Measurements from ENCODE around the gene PNP. TPM values are rescaled to one million over a fixed set of nuclear protein-coding genes. Genes with fewer than 3 reads are reported as not detected.

PNP gene
- total and polyA plus RNA-seq, 2 donors (not counting 3 experiments of a cell fraction or from before 2014, with no cell fraction given): 245 to 271 TPM

- H3K4me2 ChIP-seq (ENCODE audit: insufficient read depth, low read length): no peak overlapping the region
- H3K4me3 ChIP-seq (replicated peaks in 1 of 3; ENCODE audit: insufficient read depth in 1 of 3, low read depth in 1 of 3, low read length in 3 of 3): no peak overlapping the region
- BruUV-seq (replicated peaks): no TSS peak
- no peaks in the 10 kb centered on the region for H3K79me2 ChIP-seq (ENCODE audit: control insufficient read depth, insufficient read depth, low read length)
- no peaks in the 10 kb centered on the region for H3K9me1 ChIP-seq (replicated peaks; ENCODE audit: control insufficient read depth, extremely low read depth, insufficient read depth, low read length)
- FAIRE-seq (no peak), DNase-seq (ENCODE audit: low read depth, low spot score) (no peak)
- intact Hi-C loops (cut with micrococcal nuclease) (no loop called here), dilution Hi-C loops (cut with MboI; ENCODE audit: extremely low pct_ligation_motif_present, low sequenced_read_pairs) (no loop called here)
- ChIA-PET CTCF (interaction anchor here (3.3 kb wide), 1 partner anchor 10 kb away, joined by 30 read pairs; the partner anchor contains the start of gene TEP1), POLR2A (no interaction called here)
- H3K27ac ChIP-seq (ENCODE audit: insufficient read depth, low read depth, low read length): no peak overlapping the region
- TF ChIP-seq POLR2AphosphoS5 (IDR thresholded peaks at IDR 0.05; ENCODE audit: insufficient read depth, low read depth, low read length) (no peak), JUN (IDR thresholded peaks at IDR 0.05; ENCODE audit: borderline replicate concordance, insufficient read depth, insufficient read length, low read depth) (no peak), CTCF (IDR thresholded peaks at IDR 0.05; ENCODE audit: extremely low read depth in 1 of 2, insufficient read depth in 1 of 2, low read depth in 1 of 2, low read length in 2 of 2) (no peak)
- H3K9me3 ChIP-seq (replicated peaks; ENCODE audit: control insufficient read depth, insufficient read depth, low read length): no peaks in the 10 kb centered on the region
- H3K36me3 ChIP-seq (ENCODE audit: control insufficient read depth in 2 of 2, extremely low read depth in 1 of 2, insufficient read depth in 2 of 2, low read length in 2 of 2): no peaks in the 10 kb centered on the region
- peaks cover 18% of the 10 kb centered on the region for H3K4me1 ChIP-seq (ENCODE audit: control insufficient read depth, extremely low read depth, insufficient read depth, low read length)
- no peaks in the 10 kb centered on the region for H4K20me1 ChIP-seq (replicated peaks; ENCODE audit: control insufficient read depth, extremely low read depth, insufficient read depth, low read length)
- H3K27me3 ChIP-seq (ENCODE audit: control insufficient read depth in 2 of 2, insufficient read depth in 2 of 2, low read length in 2 of 2): no peaks in the 10 kb centered on the region
- no peak overlapping the region for H3K9ac ChIP-seq (replicated peaks; ENCODE audit: extremely low read depth, insufficient read depth, low read length)
- H2AFZ ChIP-seq (ENCODE audit: low read depth, low read length): no peak overlapping the region
These were observed 44.4 kb upstream of the PNP start for GRCh38 chr14:20424851-20425250.

- Histone ChIP-seq H3K9me3 (replicated peaks; ENCODE audit: control insufficient read depth, insufficient read depth, low read length) (no peaks in the 10 kb centered on the region), H4K20me1 (replicated peaks; ENCODE audit: control insufficient read depth, extremely low read depth, insufficient read depth, low read length) (no peaks in the 10 kb centered on the region), H3K27me3 (ENCODE audit: control insufficient read depth in 2 of 2, insufficient read depth in 2 of 2, low read length in 2 of 2) (no peaks in the 10 kb centered on the region), H3K9ac (replicated peaks; ENCODE audit: extremely low read depth, insufficient read depth, low read length) (peak overlapping the region; percentile 41), H2AFZ (ENCODE audit: low read depth, low read length) (peak overlapping the region; percentile 75), H3K79me2 (ENCODE audit: control insufficient read depth, insufficient read depth, low read length) (no peaks in the 10 kb centered on the region), H3K36me3 (ENCODE audit: control insufficient read depth in 2 of 2, extremely low read depth in 1 of 2, insufficient read depth in 2 of 2, low read length in 2 of 2) (no peaks in the 10 kb centered on the region), H3K9me1 (replicated peaks; ENCODE audit: control insufficient read depth, extremely low read depth, insufficient read depth, low read length) (no peaks in the 10 kb centered on the region), H3K4me2 (ENCODE audit: insufficient read depth, low read length) (peak overlapping the region; percentile 65), H3K27ac (ENCODE audit: insufficient read depth, low read depth, low read length) (peak overlapping the region; percentile 74), H3K4me3 (replicated peaks in 1 of 3; ENCODE audit: insufficient read depth in 1 of 3, low read depth in 1 of 3, low read length in 3 of 3) (peak overlapping the region in 1 of 3 experiments; percentile 56), H3K4me1 (ENCODE audit: control insufficient read depth, extremely low read depth, insufficient read depth, low read length) (peaks cover 18% of the 10 kb centered on the region)
- no peak for TF ChIP-seq CTCF (IDR thresholded peaks at IDR 0.05; ENCODE audit: extremely low read depth in 1 of 2, insufficient read depth in 1 of 2, low read depth in 1 of 2, low read length in 2 of 2)
- peak; percentile 85 for TF ChIP-seq JUN (IDR thresholded peaks at IDR 0.05; ENCODE audit: borderline replicate concordance, insufficient read depth, insufficient read length, low read depth)
- TF ChIP-seq GATA2 (IDR thresholded peaks at IDR 0.05; ENCODE audit: insufficient read depth, insufficient read length, low read depth, low read length): no peak
- TF ChIP-seq MYC (IDR thresholded peaks at IDR 0.05; ENCODE audit: low read depth, low read length): no peak
- TF ChIP-seq FOS (IDR thresholded peaks at IDR 0.05; ENCODE audit: borderline replicate concordance, insufficient read depth, low read length): peak; percentile 75
- ChIA-PET CTCF (interaction anchor here (1.0 kb wide), 1 partner anchor 11 kb away, joined by 6 read pairs; no protein-coding TSS in a partner anchor), POLR2A (no interaction called here)
- intact Hi-C loops (cut with micrococcal nuclease) (loop anchor here (1.0 kb wide), 2 partner anchors 14 to 28 kb away; partner anchors contain the start of genes APEX1 and TEP1), dilution Hi-C loops (cut with MboI; ENCODE audit: extremely low pct_ligation_motif_present, low sequenced_read_pairs) (no loop called here)
- TSS peak; percentile 77 for BruUV-seq (replicated peaks)
- DNase-seq (ENCODE audit: low read depth, low spot score): peak; percentile 72
- FAIRE-seq: peak; percentile 97
These were observed 41.8 kb upstream of the PNP start for GRCh38 chr14:20427231-20428009.
